UCSD-AML1 (cell line): ENCODE results near the gene CAD.
"Not testable (repeated sequence)": the region's sequence is repeated elsewhere in the genome, so short reads cannot be mapped to it uniquely, and the experiment has no call there.

Source experiments
- DNase-seq: peaks from one replicate; lab custom pipeline; 2025; ENCODE audit not compliant: unreplicated experiment; lab: John Stamatoyannopoulos, UW

Gene CAD

DNA sequence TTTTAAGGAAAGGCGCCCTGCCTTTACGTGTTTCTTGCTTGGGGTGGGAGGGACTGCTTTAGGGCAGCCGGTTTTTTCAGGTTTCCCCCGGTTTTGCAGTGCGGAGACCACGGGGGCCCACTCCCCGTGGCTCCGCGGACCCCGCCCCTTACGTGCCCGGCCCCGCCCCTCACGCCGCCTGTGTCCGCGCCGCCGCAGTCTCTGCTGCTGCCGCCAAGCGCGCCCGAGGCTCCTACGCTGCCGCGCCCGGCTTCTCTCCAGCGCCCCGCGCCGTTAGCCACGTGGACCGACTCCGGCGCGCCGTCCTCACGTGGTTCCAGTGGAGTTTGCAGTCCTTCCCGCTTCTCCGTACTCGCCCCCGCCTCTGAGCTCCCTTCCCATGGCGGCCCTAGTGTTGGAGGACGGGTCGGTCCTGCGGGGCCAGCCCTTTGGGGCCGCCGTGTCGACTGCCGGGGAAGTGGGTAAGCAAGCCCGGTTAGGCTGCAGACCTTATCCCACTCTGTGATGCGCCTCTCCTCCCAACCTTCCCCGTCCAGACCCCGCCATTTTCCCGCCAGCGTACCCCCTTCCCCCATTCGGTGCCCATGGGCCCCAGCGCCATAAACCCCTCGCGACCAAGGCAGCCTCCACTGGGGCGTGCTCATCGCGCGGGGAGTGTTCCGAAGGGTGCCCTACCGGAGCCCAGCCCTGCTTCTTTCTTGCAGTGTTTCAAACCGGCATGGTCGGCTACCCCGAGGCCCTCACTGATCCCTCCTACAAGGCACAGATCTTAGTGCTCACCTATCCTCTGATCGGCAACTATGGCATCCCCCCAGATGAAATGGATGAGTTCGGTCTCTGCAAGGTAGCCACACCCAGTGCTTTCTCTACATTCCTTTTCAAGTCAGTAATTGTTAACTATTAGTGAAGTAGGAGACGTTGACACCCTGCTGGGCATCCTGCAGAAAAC is at the start of gene CAD:
Gene CAD (plus strand): TSS at position 197 of the 949 bp plus-strand sequence. CDS start 183 bp downstream, at position 380.
- peak; percentile 91 for DNase-seq

DNA sequence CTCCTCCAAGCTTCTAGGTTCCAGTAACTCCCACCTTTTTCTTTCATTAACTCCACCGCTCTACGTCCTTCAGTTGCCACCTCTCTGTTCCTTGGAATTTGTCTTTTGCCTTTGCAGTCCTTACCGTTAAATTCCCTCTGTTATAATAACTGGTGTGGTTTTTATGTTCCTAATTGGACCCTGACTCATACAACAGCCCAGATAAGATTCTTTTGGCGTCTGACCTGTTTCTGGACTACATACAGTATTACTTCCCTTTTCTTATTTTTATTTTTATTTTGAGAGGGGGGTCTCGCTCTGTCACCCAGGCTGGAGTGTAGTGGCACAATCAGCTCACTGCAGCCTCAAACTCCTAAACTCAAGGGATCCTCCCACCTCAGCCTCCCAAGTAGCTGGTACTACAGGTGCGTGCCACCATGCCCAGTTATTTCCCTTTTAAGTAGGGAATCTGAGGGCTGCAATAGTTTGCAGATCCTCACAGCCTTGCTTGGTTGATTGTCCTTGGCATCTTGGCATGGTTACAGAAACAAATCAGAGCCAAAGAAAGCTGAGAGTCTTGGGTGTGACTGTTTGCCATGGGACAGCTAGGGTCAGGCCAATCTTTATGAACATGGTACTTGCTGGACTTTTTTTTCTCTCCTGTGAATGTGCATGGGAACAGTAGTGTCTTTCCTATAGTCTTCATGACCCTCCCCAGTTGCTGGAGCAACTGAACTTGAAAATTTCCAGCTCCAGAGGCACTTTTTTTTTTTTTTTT is 46.4 kb upstream of the CAD start:
- no peak for DNase-seq

DNA sequence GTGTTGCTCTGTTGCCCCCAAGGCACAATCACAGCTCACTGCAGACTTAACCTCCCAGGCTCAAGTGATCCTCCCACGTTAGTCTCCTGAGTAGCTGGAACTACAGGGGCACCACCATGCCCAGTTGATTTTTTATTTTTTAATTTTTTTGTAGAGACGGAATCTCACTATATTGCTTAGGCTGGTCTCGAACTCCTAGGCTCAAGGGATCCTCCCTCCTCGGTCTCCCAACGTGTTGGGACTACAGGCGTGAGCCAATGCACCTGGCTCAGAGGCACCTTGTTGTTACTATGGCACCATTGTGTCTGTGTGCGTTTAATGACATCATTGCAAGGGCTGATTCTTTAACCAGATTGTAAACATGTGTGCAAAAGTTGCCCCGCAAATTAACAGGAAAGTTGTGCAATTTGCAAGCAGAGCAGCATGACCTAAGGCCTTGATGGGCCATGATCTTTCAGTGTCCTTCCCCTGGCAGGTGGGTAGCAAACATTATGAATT is 45.8 kb upstream of the CAD start:
- DNase-seq, result no peak

- no peak for DNase-seq
Measured at GRCh38 chr2:27174638-27175037, 42.5 kb upstream of the CAD start.

GRCh38 chr2:27175330-27175729 is 41.8 kb upstream of the CAD start:
- DNase-seq, result no peak

- not testable (repeated sequence) for DNase-seq
Measured at GRCh38 chr2:27175781-27176180, 41.4 kb upstream of the CAD start.

DNA sequence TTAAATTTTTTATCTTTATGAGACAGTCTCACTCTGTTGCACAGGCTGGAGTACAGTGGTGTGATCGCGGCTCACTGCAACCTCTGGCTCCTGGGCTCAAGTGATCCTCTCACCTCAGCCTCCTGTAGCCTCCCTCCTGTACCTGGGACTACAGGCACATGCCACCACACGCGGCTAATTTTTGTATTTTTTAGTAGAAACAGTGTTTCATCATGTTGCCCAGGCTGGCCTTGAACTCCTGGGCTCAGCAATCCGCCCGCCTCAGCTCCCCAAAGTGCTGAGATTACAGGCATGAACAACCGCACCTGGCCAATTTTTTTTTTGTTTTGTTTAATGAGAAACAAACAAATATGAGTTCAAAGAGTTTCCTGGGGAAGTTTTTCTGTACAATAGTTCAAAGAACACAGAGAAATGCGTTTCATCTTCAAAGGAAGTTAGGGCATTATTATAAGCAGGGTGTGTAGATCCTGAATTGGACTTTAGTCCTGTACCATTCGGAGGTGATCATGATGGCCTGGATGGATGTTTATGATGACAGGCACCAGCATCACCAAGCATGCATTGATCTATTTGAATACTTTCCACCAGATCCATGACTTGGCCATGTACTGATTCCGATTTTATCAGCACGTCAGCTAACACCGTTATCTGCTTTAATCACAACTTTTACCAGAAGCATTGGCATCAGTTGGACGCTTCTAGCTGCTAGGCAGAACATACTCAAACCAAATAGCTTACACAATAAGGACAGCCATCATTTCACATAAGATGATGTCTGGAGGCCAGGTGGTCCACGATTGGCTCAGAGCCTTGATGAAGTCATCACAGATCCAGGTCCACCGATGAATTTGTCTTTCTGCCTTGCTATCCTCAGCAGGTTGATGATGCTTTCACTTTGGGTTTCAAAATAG is 39.5 kb upstream of the CAD start:
- DNase-seq, result no peak

GRCh38 chr2:27178469-27178868 is 38.7 kb upstream of the CAD start:
- no peak for DNase-seq

GRCh38 chr2:27179344-27180000 is 37.7 kb upstream of the CAD start:
- no peak for DNase-seq

- no peak for DNase-seq
Measured at GRCh38 chr2:27182346-27182745, 34.8 kb upstream of the CAD start.

DNA sequence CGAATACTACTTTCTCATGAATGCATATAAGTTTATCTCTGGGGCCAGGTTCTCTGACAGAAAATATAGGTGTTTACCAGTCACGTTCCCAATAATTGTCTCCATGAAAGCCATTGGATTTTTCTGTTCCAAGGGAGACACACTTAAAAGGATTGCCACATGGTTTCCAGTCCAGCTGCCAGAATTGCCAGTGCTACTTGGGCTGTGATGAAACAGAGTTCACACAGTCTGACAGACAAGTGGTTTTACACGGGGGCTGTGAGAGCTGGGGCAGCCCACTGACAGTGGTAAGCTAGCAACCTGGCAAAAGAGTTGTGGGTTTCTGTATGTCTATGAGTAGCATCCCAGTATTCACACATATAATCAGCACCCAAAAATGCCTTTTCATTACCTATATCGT is 33.1 kb upstream of the CAD start:
- no peak for DNase-seq

DNA sequence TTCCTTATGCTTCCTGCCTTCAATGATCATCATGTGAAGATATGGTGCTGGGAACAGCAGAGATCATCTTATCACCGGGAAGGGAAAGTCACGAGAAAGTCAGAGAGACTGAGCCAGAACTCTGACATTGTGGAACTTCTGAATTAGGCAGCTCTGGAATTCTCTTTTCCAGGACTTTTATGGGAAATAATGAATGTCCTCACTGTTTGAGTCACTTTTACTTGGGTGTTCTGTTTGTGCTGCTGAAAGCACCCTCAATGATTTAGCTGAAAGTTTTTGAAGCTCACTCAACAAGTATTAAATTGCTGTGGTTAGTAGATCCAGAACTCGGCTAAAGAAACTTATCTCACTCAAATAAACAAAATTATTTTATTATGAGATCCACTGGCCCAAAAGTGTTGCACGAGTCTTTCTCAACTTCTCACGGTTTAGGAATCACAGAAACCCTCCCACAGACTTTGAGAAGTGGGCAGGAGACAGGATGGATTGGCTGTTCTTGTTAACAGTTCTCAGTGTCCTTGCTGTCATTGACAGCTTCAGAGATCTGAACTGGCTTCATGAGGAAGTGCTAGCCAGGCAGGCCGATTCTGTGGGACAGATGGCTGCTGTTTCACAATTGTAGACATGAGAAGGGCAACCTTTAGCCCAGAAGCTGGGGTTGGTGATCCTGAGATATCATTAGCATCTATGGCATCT is 31.7 kb upstream of the CAD start:
- DNase-seq, result peak; percentile 32

DNA sequence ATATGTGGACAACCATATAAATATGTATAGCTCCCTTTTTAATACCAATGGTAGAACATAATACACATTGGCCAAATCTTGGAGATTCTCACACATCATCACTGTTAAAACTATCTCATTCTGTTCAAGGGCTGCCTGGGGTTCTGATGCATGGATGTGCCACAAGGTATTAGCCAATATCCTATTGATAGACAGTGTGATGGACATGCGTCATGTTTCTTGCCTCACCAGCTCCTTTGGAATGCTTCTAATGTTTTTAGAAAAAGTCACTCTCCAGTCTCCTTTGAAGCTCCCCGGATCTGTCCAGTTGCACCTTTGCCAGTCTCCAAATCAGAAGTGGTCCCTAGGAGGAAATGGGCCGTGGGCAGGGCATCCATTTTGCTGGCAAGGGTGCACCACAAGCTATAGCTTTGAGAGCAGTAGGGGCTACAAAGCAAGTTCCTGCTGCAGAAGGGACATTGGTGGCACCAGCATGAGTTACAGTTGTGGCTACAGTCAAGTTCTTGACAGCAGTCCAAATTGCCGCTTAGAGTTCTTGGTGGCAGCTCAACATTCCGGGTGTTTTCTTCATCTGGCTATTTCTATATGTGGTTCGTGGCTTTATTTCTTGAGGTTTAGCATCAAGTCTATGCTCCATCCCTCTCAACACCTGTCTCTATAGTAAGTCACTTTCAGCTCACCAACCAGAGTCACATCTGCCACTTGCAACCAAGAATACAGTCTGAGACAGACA is 30.4 kb upstream of the CAD start:
- no peak for DNase-seq

- DNase-seq, result no peak
Measured at GRCh38 chr2:27189989-27190388, 27.2 kb upstream of the CAD start.

- DNase-seq, result peak; percentile 20
Measured at GRCh38 chr2:27191070-27191829, 25.9 kb upstream of the CAD start.

GRCh38 chr2:27194538-27195354 is 22.4 kb upstream of the CAD start:
- DNase-seq, result no peak

GRCh38 chr2:27195799-27196198 is 21.4 kb upstream of the CAD start:
- DNase-seq, result not testable (repeated sequence)
